ENCODE measurements around the gene REEP6.
A peak's percentile ranks its signal among the peaks of the same experiment; 100 is the strongest.

Gene REEP6

GRCh38 chr19:1489463-1490310 is 1.3 kb upstream of the REEP6 start:
- TF ChIP-seq, protein P1, sequence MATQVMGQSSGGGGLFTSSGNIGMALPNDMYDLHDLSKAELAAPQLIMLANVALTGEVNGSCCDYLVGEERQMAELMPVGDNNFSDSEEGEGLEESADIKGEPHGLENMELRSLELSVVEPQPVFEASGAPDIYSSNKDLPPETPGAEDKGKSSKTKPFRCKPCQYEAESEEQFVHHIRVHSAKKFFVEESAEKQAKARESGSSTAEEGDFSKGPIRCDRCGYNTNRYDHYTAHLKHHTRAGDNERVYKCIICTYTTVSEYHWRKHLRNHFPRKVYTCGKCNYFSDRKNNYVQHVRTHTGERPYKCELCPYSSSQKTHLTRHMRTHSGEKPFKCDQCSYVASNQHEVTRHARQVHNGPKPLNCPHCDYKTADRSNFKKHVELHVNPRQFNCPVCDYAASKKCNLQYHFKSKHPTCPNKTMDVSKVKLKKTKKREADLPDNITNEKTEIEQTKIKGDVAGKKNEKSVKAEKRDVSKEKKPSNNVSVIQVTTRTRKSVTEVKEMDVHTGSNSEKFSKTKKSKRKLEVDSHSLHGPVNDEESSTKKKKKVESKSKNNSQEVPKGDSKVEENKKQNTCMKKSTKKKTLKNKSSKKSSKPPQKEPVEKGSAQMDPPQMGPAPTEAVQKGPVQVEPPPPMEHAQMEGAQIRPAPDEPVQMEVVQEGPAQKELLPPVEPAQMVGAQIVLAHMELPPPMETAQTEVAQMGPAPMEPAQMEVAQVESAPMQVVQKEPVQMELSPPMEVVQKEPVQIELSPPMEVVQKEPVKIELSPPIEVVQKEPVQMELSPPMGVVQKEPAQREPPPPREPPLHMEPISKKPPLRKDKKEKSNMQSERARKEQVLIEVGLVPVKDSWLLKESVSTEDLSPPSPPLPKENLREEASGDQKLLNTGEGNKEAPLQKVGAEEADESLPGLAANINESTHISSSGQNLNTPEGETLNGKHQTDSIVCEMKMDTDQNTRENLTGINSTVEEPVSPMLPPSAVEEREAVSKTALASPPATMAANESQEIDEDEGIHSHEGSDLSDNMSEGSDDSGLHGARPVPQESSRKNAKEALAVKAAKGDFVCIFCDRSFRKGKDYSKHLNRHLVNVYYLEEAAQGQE (IDR thresholded peaks at IDR 0.05; ENCODE audit: insufficient read depth in 1 of 2, low read depth in 2 of 2, low read length in 2 of 2), result no peak
- no peak for TF ChIP-seq TAF1 (IDR thresholded peaks at IDR 0.05; ENCODE audit: borderline replicate concordance, insufficient read depth, low read length)
- no peak for TF ChIP-seq POLR2AphosphoS5 (IDR thresholded peaks at IDR 0.05; ENCODE audit: low read depth, low read length)
- no peak for TF ChIP-seq FOXP2 (optimal IDR thresholded peaks at IDR 0.05; ENCODE audit: borderline replicate concordance, extremely low read depth, extremely low read length, insufficient read depth)
- no peak for TF ChIP-seq SIN3A (IDR thresholded peaks at IDR 0.05; ENCODE audit: borderline replicate concordance, insufficient read depth, low read length)

DNA sequence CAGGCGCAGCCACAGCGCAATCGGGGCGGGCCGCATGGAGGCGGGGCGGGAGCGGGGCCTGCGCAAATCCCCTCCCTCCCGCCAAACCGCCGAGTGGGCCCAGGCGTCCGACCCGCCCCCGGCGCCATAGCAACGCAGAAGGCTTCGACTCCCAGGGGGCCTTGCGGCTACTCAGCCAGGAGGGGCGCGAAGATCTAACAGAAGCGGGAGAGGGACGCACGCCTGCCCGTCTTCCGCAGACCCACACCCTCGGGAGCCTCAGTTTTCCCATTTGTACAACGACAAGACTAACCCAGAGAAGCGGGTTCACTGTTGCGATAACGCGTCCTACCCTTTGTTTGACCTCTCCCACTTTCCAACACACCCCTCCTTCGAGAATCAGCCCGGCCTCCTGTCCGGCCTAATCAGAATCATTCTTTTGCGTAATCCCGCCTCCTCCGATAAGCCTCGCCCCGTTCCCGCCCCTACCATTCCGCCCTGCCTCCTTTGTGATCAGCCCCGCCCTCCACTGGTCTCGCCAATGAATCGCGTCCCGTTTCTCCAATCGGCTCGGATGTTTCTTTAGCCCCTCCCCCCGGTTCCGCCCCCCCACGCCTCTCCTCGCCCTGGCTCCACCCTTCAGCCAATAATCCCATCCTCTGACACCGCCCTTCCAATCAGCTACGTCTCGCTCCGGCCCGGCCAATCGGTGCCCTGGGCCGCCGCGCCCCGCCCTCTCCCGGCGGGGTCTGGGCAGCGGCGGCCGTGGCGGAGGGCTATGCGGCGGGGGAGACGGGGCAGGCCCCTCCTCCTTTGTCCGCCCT is 469 bp upstream of the REEP6 start, which contains the start of gene PCSK4:
TSS of gene PCSK4 (minus strand) at position 40 of the 803 bp plus-strand sequence. CDS start at position 36, 4 bp downstream.
- TF ChIP-seq SIN3A (IDR thresholded peaks at IDR 0.05; ENCODE audit: borderline replicate concordance, insufficient read depth, low read length) (peak; percentile 89; the same call in 1 of the 2 replicates), TAF1 (IDR thresholded peaks at IDR 0.05; ENCODE audit: borderline replicate concordance, insufficient read depth, low read length) (no peak), FOXP2 (optimal IDR thresholded peaks at IDR 0.05; ENCODE audit: borderline replicate concordance, extremely low read depth, extremely low read length, insufficient read depth) (no peak), POLR2AphosphoS5 (IDR thresholded peaks at IDR 0.05; ENCODE audit: low read depth, low read length) (no peak)
- TF ChIP-seq, protein P1 (IDR thresholded peaks at IDR 0.05; ENCODE audit: insufficient read depth in 1 of 2, low read depth in 2 of 2, low read length in 2 of 2), result no peak

DNA sequence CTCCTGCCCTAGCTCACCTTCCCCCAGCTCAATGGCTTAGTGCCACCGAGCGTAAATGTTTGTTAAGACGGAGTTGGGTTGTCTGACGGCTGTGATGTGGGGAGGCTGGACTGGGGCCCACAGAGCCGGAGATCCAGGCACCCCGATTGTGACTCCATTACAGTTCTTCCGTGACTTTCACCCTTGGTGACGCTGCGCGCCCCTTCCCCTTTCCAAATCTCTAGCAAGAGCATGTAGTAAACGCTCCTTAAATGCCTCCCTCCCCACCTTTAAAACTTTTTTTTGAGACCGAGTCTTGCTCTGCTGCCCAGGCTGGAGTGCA is 829 bp downstream of the REEP6 start:
- no peak for TF ChIP-seq POLR2AphosphoS5 (IDR thresholded peaks at IDR 0.05; ENCODE audit: low read depth, low read length)
- TF ChIP-seq SIN3A (IDR thresholded peaks at IDR 0.05; ENCODE audit: borderline replicate concordance, insufficient read depth, low read length), result no peak
- no peak for TF ChIP-seq TAF1 (IDR thresholded peaks at IDR 0.05; ENCODE audit: borderline replicate concordance, insufficient read depth, low read length)
- TF ChIP-seq, protein P1 (IDR thresholded peaks at IDR 0.05; ENCODE audit: insufficient read depth in 1 of 2, low read depth in 2 of 2, low read length in 2 of 2), result no peak
- no peak for TF ChIP-seq FOXP2 (optimal IDR thresholded peaks at IDR 0.05; ENCODE audit: borderline replicate concordance, extremely low read depth, extremely low read length, insufficient read depth)

DNA sequence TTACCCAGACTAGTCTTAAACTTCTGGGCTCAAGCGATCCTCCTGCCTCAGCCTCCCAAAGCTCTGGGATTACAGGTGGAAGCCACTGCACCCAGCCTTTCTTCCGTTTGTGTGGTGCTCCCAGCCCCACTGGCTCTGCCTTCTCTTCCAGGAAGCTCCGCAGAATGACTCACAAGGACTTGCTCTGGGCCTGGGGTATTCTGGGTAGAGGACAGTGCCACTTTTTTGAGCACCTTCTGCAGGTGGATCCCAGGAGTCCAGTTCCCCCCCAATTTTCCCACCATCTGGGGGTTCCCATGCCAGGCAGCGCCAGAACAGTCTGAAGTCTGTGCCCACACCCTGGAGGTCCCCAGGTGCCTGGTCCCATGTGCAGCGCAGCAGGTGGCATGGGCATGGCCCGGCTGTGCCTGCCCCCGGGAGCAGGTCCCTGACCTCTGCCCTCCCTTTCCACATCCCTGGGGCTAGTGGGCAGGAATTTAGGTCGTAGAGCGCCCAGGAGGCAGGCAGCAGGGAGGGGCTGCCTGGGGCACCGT is 1.6 kb downstream of the REEP6 start:
- TF ChIP-seq, protein P1 (IDR thresholded peaks at IDR 0.05; ENCODE audit: insufficient read depth in 1 of 2, low read depth in 2 of 2, low read length in 2 of 2), result no peak
- TF ChIP-seq TAF1 (IDR thresholded peaks at IDR 0.05; ENCODE audit: borderline replicate concordance, insufficient read depth, low read length) (no peak), FOXP2 (optimal IDR thresholded peaks at IDR 0.05; ENCODE audit: borderline replicate concordance, extremely low read depth, extremely low read length, insufficient read depth) (no peak), POLR2AphosphoS5 (IDR thresholded peaks at IDR 0.05; ENCODE audit: low read depth, low read length) (no peak), SIN3A (IDR thresholded peaks at IDR 0.05; ENCODE audit: borderline replicate concordance, insufficient read depth, low read length) (no peak)
